ENCODE measurements around the gene DPYD. TPM values are rescaled to one million over a fixed set of nuclear protein-coding genes. Genes with fewer than 3 reads are reported as not detected.

The DPYD gene
- total RNA-seq, 1 donor from 2014 or later = 12.6 TPM

GRCh38 chr1:97070376-97070775, 850.5 kb downstream of the DPYD start:
- CTCF ChIA-PET = no interaction called here
- Mint-ChIP-seq H3K4me3 (no peak overlapping the region), H3K36me3 (ENCODE audit: low read depth) (no peaks in the 10 kb centered on the region), H3K27ac (no peak overlapping the region), H3K9me3 (peaks cover 3% of the 10 kb centered on the region), H3K4me1 (no peaks in the 10 kb centered on the region), H3K27me3 (no peaks in the 10 kb centered on the region)
- TF ChIP-seq CTCF (IDR thresholded peaks at IDR 0.05) = no peak
- POLR2A ChIA-PET = no interaction called here
- ATAC-seq (ENCODE audit: low read depth) = no peak
- intact Hi-C loops (cut with micrococcal nuclease) = no loop called here
- no peak for DNase-seq

- ChIA-PET POLR2A (no interaction called here), CTCF (no interaction called here)
- Mint-ChIP-seq H3K4me3 (no peak overlapping the region), H3K27me3 (no peaks in the 10 kb centered on the region), H3K36me3 (ENCODE audit: low read depth) (no peaks in the 10 kb centered on the region), H3K9me3 (peaks cover 4% of the 10 kb centered on the region), H3K27ac (no peak overlapping the region), H3K4me1 (no peaks in the 10 kb centered on the region)
- ATAC-seq (ENCODE audit: low read depth) = no peak
- intact Hi-C loops (cut with micrococcal nuclease) = no loop called here
- TF ChIP-seq CTCF (IDR thresholded peaks at IDR 0.05) = no peak
- DNase-seq = no peak
Observed at GRCh38 chr1:97069312-97069711, 851.5 kb downstream of the DPYD start.

GRCh38 chr1:97066860-97067259, 854.0 kb downstream of the DPYD start:
- Mint-ChIP-seq H3K27me3 (no peaks in the 10 kb centered on the region), H3K4me3 (no peak overlapping the region), H3K9me3 (peaks cover 6% of the 10 kb centered on the region), H3K36me3 (ENCODE audit: low read depth) (no peaks in the 10 kb centered on the region), H3K27ac (no peak overlapping the region), H3K4me1 (no peaks in the 10 kb centered on the region)
- TF ChIP-seq CTCF (IDR thresholded peaks at IDR 0.05) = no peak
- no peak for ATAC-seq (ENCODE audit: low read depth)
- intact Hi-C loops (cut with micrococcal nuclease) = no loop called here
- ChIA-PET CTCF (no interaction called here), POLR2A (no interaction called here)
- DNase-seq = no peak

- no peaks in the 10 kb centered on the region for H3K36me3 Mint-ChIP-seq (ENCODE audit: low read depth)
- CTCF ChIA-PET = no interaction called here
- TF ChIP-seq CTCF (IDR thresholded peaks at IDR 0.05) = no peak
- DNase-seq = no peak
- H3K4me1 Mint-ChIP-seq = no peaks in the 10 kb centered on the region
- H3K27ac Mint-ChIP-seq = no peak overlapping the region
- intact Hi-C loops (cut with micrococcal nuclease) = no loop called here
- H3K4me3 Mint-ChIP-seq = no peak overlapping the region
- ATAC-seq (ENCODE audit: low read depth) = no peak
- peaks cover 10% of the 10 kb centered on the region for H3K9me3 Mint-ChIP-seq
- POLR2A ChIA-PET = no interaction called here
- peaks cover 2% of the 10 kb centered on the region for H3K27me3 Mint-ChIP-seq
Observed at GRCh38 chr1:97063532-97063931, 857.3 kb downstream of the DPYD start.

- TF ChIP-seq CTCF (IDR thresholded peaks at IDR 0.05) = no peak
- CTCF ChIA-PET = no interaction called here
- peaks cover 2% of the 10 kb centered on the region for H3K27me3 Mint-ChIP-seq
- H3K27ac Mint-ChIP-seq = no peak overlapping the region
- POLR2A ChIA-PET = no interaction called here
- no peak for DNase-seq
- intact Hi-C loops (cut with micrococcal nuclease) = no loop called here
- H3K9me3 Mint-ChIP-seq = peaks cover 20% of the 10 kb centered on the region
- H3K4me3 Mint-ChIP-seq = no peak overlapping the region
- no peaks in the 10 kb centered on the region for H3K36me3 Mint-ChIP-seq (ENCODE audit: low read depth)
- no peak for ATAC-seq (ENCODE audit: low read depth)
- no peaks in the 10 kb centered on the region for H3K4me1 Mint-ChIP-seq
Observed at GRCh38 chr1:97061604-97062003, 859.2 kb downstream of the DPYD start.

Data from activated B cell treated with CpG ODN at 0.5 μM for 24 hours (primary cell).